ENCODE measurements around the gene ANGPTL5. TPM values are rescaled to one million over a fixed set of nuclear protein-coding genes. Genes with fewer than 3 reads are reported as not detected.

The ANGPTL5 gene
- total RNA-seq = 0.17 TPM in 1 of 2 replicates, not detected in the other

GRCh38 chr11:101916422-101916821 is at the start of gene ANGPTL5:
Gene ANGPTL5 (minus strand): TSS chr11:101916522. CDS start chr11:101907909, 8,613 bp downstream.

GRCh38 chr11:101914738-101915426 is 1.4 kb downstream of the ANGPTL5 start, which contains the start of gene CEP126:
Gene CEP126 (plus strand): TSS chr11:101915010. CDS start chr11:101915285, 275 bp downstream.

Other genes starting within 250 kb of the ANGPTL5 start
- gene CEP126, start 1.5 kb downstream of the ANGPTL5 start, total RNA-seq = 0.43 and 2.1 TPM in 2 replicates
- gene CFAP300, start 130.9 kb upstream of the ANGPTL5 start, total RNA-seq = 0.11 TPM in 1 of 2 replicates, not detected in the other
- 87.6 and 93.5 TPM in 2 replicates for gene YAP1, start 193.9 kb upstream of the ANGPTL5 start, total RNA-seq